Calu3 (cell line): Measurements from ENCODE around the gene ZNF195. TPM values are rescaled to one million over a fixed set of nuclear protein-coding genes. Genes with fewer than 3 reads are reported as not detected.

Experiments used
- BruUV-seq: library from RNA; stranded (reverse); fragments of 400-500 nt; replicated peaks from 2 replicates; lab custom pipeline; 2021; lab: Mats Ljungman, UMichigan
- CTCF ChIA-PET: fragments of 300-600 bp; sonication (Branson Sonifier 250); formaldehyde crosslinking; loops from one replicate; lab custom pipeline; 2022; ENCODE audit warnings: antibody characterized with exemption; lab: Charles Lee
- DNase-seq: peaks from one replicate; pipeline ENCODE4 v3.0.0; 2022
- H3K27ac Mint-ChIP-seq: one replicate; pipeline ENCODE4 v1.8.0; 2022; ENCODE audit warnings: mixed read lengths; ENCODE audit not compliant: unreplicated experiment
- H3K27me3 Mint-ChIP-seq: one replicate; pipeline ENCODE4 v1.8.0; 2022; ENCODE audit warnings: mixed read lengths; ENCODE audit not compliant: unreplicated experiment
- H3K36me3 Mint-ChIP-seq: one replicate; pipeline ENCODE4 v1.8.0; 2022; ENCODE audit warnings: mild to moderate bottlenecking, moderate library complexity, mixed read lengths; ENCODE audit not compliant: insufficient read depth, unreplicated experiment
- H3K4me1 Mint-ChIP-seq: one replicate; pipeline ENCODE4 v1.8.0; 2022; ENCODE audit warnings: mild to moderate bottlenecking, low read depth, mixed read lengths; ENCODE audit not compliant: unreplicated experiment
- H3K4me3 Mint-ChIP-seq: one replicate; pipeline ENCODE4 v1.8.0; 2022; ENCODE audit warnings: mild to moderate bottlenecking, low read depth, moderate library complexity, mixed read lengths; ENCODE audit not compliant: unreplicated experiment
- H3K9me3 Mint-ChIP-seq: one replicate; pipeline ENCODE4 v1.8.0; 2022; ENCODE audit warnings: low read depth, mixed read lengths; ENCODE audit not compliant: unreplicated experiment
- CTCF ChIP-seq: fragments of 200-600 bp; IDR thresholded peaks from one replicate; pipeline ENCODE4 v1.8.0; 2022; ENCODE audit warnings: antibody characterized with exemption; ENCODE audit not compliant: unreplicated experiment
- intact Hi-C: fragments of 100-400 bp; cut with micrococcal nuclease; formaldehyde crosslinking; loops from one replicate; pipeline ENCODE4 v1.10.0; 2022; ENCODE audit not compliant: unreplicated experiment
- total RNA-seq: library from RNA; stranded (reverse); gene quantifications from 2 replicates; pipeline ENCODE4 v1.2.3, GENCODE V29; 2022

The ZNF195 gene
- total RNA-seq, 1 experiment from 2014 or later, result 66.0 TPM

- Mint-ChIP-seq H3K27me3 (no peaks in the 10 kb centered on the region), H3K9me3 (peaks cover 20% of the 10 kb centered on the region), H3K4me1 (peaks cover 20% of the 10 kb centered on the region), H3K27ac (no peak overlapping the region), H3K36me3 (peaks cover 9% of the 10 kb centered on the region), H3K4me3 (no peak overlapping the region)
- no TSS peak for BruUV-seq
- CTCF ChIA-PET, result no interaction called here
- intact Hi-C loops, result no loop called here
- no peak for DNase-seq
- no peak for TF ChIP-seq CTCF
Measured at GRCh38 chr11:3342709-3343108, 36.2 kb downstream of the ZNF195 start.

GRCh38 chr11:3341298-3341697 lies 37.6 kb downstream of the ZNF195 start:
- CTCF ChIA-PET, result interaction anchor here (0.8 kb wide), 1 partner anchor 67 kb away, joined by 3 read pairs; no protein-coding TSS in a partner anchor
- H3K9me3 Mint-ChIP-seq, result peaks cover 15% of the 10 kb centered on the region
- no peaks in the 10 kb centered on the region for H3K27me3 Mint-ChIP-seq
- DNase-seq, result peak; percentile 26
- peaks cover 20% of the 10 kb centered on the region for H3K4me1 Mint-ChIP-seq
- no TSS peak for BruUV-seq
- H3K4me3 Mint-ChIP-seq, result no peak overlapping the region
- H3K36me3 Mint-ChIP-seq, result peaks cover 9% of the 10 kb centered on the region
- H3K27ac Mint-ChIP-seq, result no peak overlapping the region
- intact Hi-C loops, result no loop called here
- TF ChIP-seq CTCF, result no peak

- Mint-ChIP-seq H3K4me1 (peaks cover 17% of the 10 kb centered on the region), H3K4me3 (no peak overlapping the region), H3K27me3 (no peaks in the 10 kb centered on the region), H3K9me3 (peaks cover 12% of the 10 kb centered on the region), H3K36me3 (peaks cover 5% of the 10 kb centered on the region), H3K27ac (no peak overlapping the region)
- BruUV-seq, result no TSS peak
- intact Hi-C loops, result no loop called here
- CTCF ChIA-PET, result no interaction called here
- no peak for DNase-seq
- TF ChIP-seq CTCF, result no peak
Measured at GRCh38 chr11:3340025-3340424, 38.9 kb downstream of the ZNF195 start.

DNA sequence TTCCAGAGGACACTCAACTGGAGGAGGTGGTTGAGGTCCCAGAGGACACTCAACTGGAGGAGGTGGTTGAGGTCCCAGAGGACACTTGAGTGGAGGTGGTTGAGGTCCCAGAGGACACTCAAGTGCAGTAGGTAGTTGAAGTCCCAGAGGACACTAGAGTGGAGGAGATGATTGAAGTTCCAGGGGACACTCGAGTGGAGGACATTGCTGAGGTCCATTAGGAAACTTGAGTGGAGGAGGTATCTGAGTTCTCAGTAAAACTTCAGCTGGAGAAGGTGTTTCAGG lies 39.7 kb downstream of the ZNF195 start:
- Mint-ChIP-seq H3K27me3 (no peaks in the 10 kb centered on the region), H3K4me3 (no peak overlapping the region), H3K27ac (peak overlapping the region; percentile 15), H3K9me3 (peaks cover 12% of the 10 kb centered on the region), H3K4me1 (peaks cover 10% of the 10 kb centered on the region), H3K36me3 (peaks cover 5% of the 10 kb centered on the region)
- intact Hi-C loops, result no loop called here
- DNase-seq, result no peak
- CTCF ChIA-PET, result no interaction called here
- no TSS peak for BruUV-seq
- no peak for TF ChIP-seq CTCF
